Measurements from ENCODE around the gene MAP1LC3B2.

MAP1LC3B2 gene

GRCh38 chr12:116597886-116598285 is 38.7 kb downstream of the MAP1LC3B2 start:
- DNase-seq = no peak

GRCh38 chr12:116598311-116599284 is 39.4 kb downstream of the MAP1LC3B2 start:
- no peak for DNase-seq

- DNase-seq = no peak
Observed at GRCh38 chr12:116599285-116600136, 40.3 kb downstream of the MAP1LC3B2 start.

- no peak for DNase-seq
Observed at GRCh38 chr12:116600959-116601918, 42.1 kb downstream of the MAP1LC3B2 start.

GRCh38 chr12:116601933-116602810 is 43.0 kb downstream of the MAP1LC3B2 start:
- DNase-seq = no peak

GRCh38 chr12:116603546-116604177 is 44.5 kb downstream of the MAP1LC3B2 start:
- peak; percentile 4 for DNase-seq

GRCh38 chr12:116604178-116604895 is 45.2 kb downstream of the MAP1LC3B2 start:
- DNase-seq = peak; percentile 22

GRCh38 chr12:116604951-116605641 is 45.9 kb downstream of the MAP1LC3B2 start:
- peak; percentile 23 for DNase-seq

- DNase-seq = no peak
Observed at GRCh38 chr12:116606397-116606796, 47.2 kb downstream of the MAP1LC3B2 start.

- DNase-seq = no peak
Observed at GRCh38 chr12:116607039-116607438, 47.9 kb downstream of the MAP1LC3B2 start.

GRCh38 chr12:116609319-116610114 is 50.3 kb downstream of the MAP1LC3B2 start:
- DNase-seq = no peak

GRCh38 chr12:116610971-116611541 is 51.9 kb downstream of the MAP1LC3B2 start:
- DNase-seq = no peak

- no peak for DNase-seq
Observed at GRCh38 chr12:116612436-116612835, 53.3 kb downstream of the MAP1LC3B2 start.

GRCh38 chr12:116613256-116613655 is 54.1 kb downstream of the MAP1LC3B2 start:
- DNase-seq = no peak

GRCh38 chr12:116614194-116614915 is 55.2 kb downstream of the MAP1LC3B2 start:
- no peak for DNase-seq

- no peak for DNase-seq
Observed at GRCh38 chr12:116615141-116615861, 56.1 kb downstream of the MAP1LC3B2 start.
